ENCODE results near the gene DGCR2. TPM values are rescaled to one million over a fixed set of nuclear protein-coding genes. Genes with fewer than 3 reads are reported as not detected.

The DGCR2 gene
- total RNA-seq, 1 donor from 2014 or later = 20.6 TPM

DNA sequence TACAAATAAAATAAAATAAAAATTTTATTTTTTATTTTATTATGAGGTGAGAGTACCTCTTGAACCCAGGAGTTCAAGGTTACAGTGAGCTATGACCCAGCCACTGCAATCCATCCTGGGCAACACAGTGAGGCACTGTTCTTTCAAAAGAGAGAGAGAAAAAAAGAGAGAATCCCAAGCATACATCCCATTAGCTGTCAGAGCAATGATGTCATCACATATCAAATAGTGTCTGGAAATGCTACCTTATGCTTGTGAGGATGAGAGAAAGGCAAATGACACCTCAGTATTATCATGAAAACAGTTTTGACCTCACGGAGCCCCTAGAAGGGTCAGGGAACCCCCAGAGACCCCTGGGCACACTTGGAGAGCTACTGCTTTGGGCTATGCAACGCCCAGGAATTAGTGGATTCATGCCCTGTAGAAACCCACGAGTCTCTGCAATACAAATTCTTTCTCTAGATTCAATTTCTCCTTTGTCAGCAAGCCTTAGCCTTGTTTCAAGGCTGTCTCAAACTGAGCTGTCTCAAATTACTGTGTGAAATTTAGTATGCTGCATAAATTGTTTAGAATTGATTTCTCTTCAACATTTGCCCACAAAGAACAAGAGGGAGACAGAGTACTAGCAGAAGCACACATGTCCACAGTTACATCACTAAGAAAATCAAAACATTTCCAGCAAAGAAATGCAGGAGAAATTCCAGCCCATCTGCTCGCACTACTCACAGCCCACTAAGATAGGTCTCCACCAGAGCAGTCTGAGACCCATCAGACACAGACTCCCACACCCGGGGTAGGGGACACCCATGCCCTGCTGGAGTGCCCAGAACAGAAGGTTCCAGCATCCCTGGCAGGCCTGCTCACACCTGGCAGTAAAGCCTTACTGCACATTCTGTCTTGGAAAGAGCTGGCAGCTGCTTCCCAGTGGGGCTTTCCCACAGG is 18.1 kb downstream of the DGCR2 start:
- Mint-ChIP-seq H3K27ac (peak overlapping the region; percentile 55), H3K9me3 (peaks cover 4% of the 10 kb centered on the region), H3K4me3 (no peak overlapping the region), H3K36me3 (peaks cover 12% of the 10 kb centered on the region), H3K4me1 (peaks cover 23% of the 10 kb centered on the region), H3K27me3 (ENCODE audit: insufficient read depth, low read depth) (peaks cover 2% of the 10 kb centered on the region)
- H3K27me3 ChIP-seq = no peaks in the 10 kb centered on the region
- DNase-seq (ENCODE audit: low spot score) = no peak
- peaks cover 68% of the 10 kb centered on the region for H4K20me1 ChIP-seq (ENCODE audit: low read depth)
- H3K4me1 ChIP-seq = no peaks in the 10 kb centered on the region
- H2AFZ ChIP-seq (replicated peaks) = no peak overlapping the region
- TF ChIP-seq, protein P1, sequence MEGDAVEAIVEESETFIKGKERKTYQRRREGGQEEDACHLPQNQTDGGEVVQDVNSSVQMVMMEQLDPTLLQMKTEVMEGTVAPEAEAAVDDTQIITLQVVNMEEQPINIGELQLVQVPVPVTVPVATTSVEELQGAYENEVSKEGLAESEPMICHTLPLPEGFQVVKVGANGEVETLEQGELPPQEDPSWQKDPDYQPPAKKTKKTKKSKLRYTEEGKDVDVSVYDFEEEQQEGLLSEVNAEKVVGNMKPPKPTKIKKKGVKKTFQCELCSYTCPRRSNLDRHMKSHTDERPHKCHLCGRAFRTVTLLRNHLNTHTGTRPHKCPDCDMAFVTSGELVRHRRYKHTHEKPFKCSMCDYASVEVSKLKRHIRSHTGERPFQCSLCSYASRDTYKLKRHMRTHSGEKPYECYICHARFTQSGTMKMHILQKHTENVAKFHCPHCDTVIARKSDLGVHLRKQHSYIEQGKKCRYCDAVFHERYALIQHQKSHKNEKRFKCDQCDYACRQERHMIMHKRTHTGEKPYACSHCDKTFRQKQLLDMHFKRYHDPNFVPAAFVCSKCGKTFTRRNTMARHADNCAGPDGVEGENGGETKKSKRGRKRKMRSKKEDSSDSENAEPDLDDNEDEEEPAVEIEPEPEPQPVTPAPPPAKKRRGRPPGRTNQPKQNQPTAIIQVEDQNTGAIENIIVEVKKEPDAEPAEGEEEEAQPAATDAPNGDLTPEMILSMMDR (IDR thresholded peaks at IDR 0.05) = no peak
- TF ChIP-seq EZH2phosphoT487 (IDR thresholded peaks at IDR 0.05) = no peak
- no peak for TF ChIP-seq EZH2 (IDR thresholded peaks at IDR 0.05)
- H3K9me3 ChIP-seq (ENCODE audit: low read depth) = no peaks in the 10 kb centered on the region
- H3K4me3 ChIP-seq = no peak overlapping the region
- no peak overlapping the region for H3K9ac ChIP-seq
- no peak overlapping the region for H3K27ac ChIP-seq
- no peaks in the 10 kb centered on the region for H3K36me3 ChIP-seq
- peaks cover 98% of the 10 kb centered on the region for H3K79me2 ChIP-seq (ENCODE audit: low read depth)
- H3K4me2 ChIP-seq = no peak overlapping the region
- no peaks in the 10 kb centered on the region for H3F3A ChIP-seq (ENCODE audit: low read depth)

DNA sequence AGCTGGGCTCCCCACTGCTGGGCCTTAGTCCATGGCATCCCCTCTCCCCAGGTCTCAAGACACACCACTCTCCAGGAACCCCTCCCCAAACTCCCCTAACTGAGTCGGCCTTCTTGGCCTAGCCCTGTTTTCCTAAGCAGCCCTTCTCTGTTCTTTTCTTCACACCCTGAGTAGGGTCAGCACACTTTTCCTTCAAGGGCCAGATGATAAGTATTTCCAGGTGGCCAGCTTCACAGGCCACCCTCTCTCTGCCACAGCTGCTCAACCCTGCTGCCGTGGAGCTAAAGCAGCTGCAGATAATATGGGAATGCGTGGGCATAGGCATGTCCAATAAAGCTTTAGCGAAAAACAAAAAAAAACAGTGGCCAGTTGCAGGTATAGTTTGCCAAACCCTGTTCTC is 24.1 kb downstream of the DGCR2 start:
- no peak for DNase-seq (ENCODE audit: low spot score)
- Histone ChIP-seq H3K27ac (no peak overlapping the region), H3K4me1 (no peaks in the 10 kb centered on the region), H3K4me2 (no peak overlapping the region), H3K9me3 (ENCODE audit: low read depth) (no peaks in the 10 kb centered on the region), H2AFZ (replicated peaks) (no peak overlapping the region), H3K27me3 (no peaks in the 10 kb centered on the region), H4K20me1 (ENCODE audit: low read depth) (peaks cover 39% of the 10 kb centered on the region), H3K9ac (no peak overlapping the region), H3K79me2 (ENCODE audit: low read depth) (peaks cover 66% of the 10 kb centered on the region), H3K4me3 (no peak overlapping the region), H3F3A (ENCODE audit: low read depth) (no peaks in the 10 kb centered on the region), H3K36me3 (no peaks in the 10 kb centered on the region)
- Mint-ChIP-seq H3K27ac (peak overlapping the region; percentile 57), H3K4me1 (peaks cover 8% of the 10 kb centered on the region), H3K36me3 (peaks cover 11% of the 10 kb centered on the region), H3K9me3 (peaks cover 4% of the 10 kb centered on the region), H3K4me3 (no peak overlapping the region), H3K27me3 (ENCODE audit: insufficient read depth, low read depth) (peaks cover 2% of the 10 kb centered on the region)
- TF ChIP-seq EZH2phosphoT487 (IDR thresholded peaks at IDR 0.05) = no peak
- TF ChIP-seq, protein P1 (IDR thresholded peaks at IDR 0.05) = no peak
- no peak for TF ChIP-seq EZH2 (IDR thresholded peaks at IDR 0.05)

DNA sequence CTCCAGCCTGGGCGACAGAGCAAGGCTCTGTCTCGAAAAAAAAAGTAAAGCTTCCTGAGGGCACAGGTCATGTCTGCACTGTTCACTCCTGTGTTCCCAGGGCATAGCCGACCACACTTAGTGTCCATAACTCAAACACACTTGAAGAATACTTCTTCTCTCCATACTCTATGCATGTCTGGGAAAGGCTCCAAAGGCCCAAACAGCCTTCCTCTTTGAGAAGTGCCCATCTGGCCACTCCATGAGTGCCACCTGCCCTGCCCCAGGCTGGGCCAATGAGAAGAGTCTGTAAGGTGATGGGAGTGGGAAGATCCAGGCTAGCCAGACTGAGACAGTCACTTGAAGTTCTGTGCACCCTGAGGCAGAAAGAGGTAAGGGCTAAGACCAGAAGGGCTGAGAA is 24.7 kb downstream of the DGCR2 start:
- Histone ChIP-seq H3K79me2 (ENCODE audit: low read depth) (peaks cover 60% of the 10 kb centered on the region), H3K27me3 (no peaks in the 10 kb centered on the region), H4K20me1 (ENCODE audit: low read depth) (peaks cover 35% of the 10 kb centered on the region), H3K36me3 (no peaks in the 10 kb centered on the region), H3K4me3 (no peak overlapping the region), H3K9ac (no peak overlapping the region), H3K27ac (no peak overlapping the region), H3K4me1 (no peaks in the 10 kb centered on the region), H2AFZ (replicated peaks) (no peak overlapping the region), H3K4me2 (no peak overlapping the region), H3F3A (ENCODE audit: low read depth) (no peaks in the 10 kb centered on the region), H3K9me3 (ENCODE audit: low read depth) (no peaks in the 10 kb centered on the region)
- peaks cover 4% of the 10 kb centered on the region for H3K4me1 Mint-ChIP-seq
- peaks cover 2% of the 10 kb centered on the region for H3K27me3 Mint-ChIP-seq (ENCODE audit: insufficient read depth, low read depth)
- TF ChIP-seq EZH2 (IDR thresholded peaks at IDR 0.05) = no peak
- no peak for TF ChIP-seq EZH2phosphoT487 (IDR thresholded peaks at IDR 0.05)
- TF ChIP-seq, protein P1 (IDR thresholded peaks at IDR 0.05) = no peak
- peaks cover 4% of the 10 kb centered on the region for H3K9me3 Mint-ChIP-seq
- H3K4me3 Mint-ChIP-seq = no peak overlapping the region
- DNase-seq (ENCODE audit: low spot score) = no peak
- peaks cover 10% of the 10 kb centered on the region for H3K36me3 Mint-ChIP-seq
- no peak overlapping the region for H3K27ac Mint-ChIP-seq
